HepG2 (cell line): ENCODE data around the gene DHRS13. TPM values are rescaled to one million over a fixed set of nuclear protein-coding genes. Genes with fewer than 3 reads are reported as not detected.

ENCODE experiments used
- CCAR2 ChIP-seq: fragments of 200-400 bp; formaldehyde crosslinking; optimal IDR thresholded peaks from 2 replicates; pipeline ENCODE3; 2018; ENCODE audit warnings: low read depth, mild to moderate bottlenecking, low read length, moderate library complexity
- CHD4 ChIP-seq: fragments of 200-600 bp; sonication (generic); IDR thresholded peaks from 2 replicates; pipeline ENCODE4 v1.7.0; 2017; ENCODE audit warnings: mild to moderate bottlenecking, low read length, borderline replicate concordance
- ETV6 ChIP-seq: sonication (generic); formaldehyde crosslinking; conservative IDR thresholded peaks from 2 replicates; pipeline ENCODE4 v1.4.0; 2020; ENCODE audit warnings: missing genetic modification reagents
- FOXA1 ChIP-seq, 2 experiments: fragments of 450-650 bp in 1 of 2; sonication (generic) in 1 of 2; formaldehyde crosslinking in 1 of 2; IDR thresholded peaks; 2 replicates each; pipeline versions ENCODE4 v1.4.0 to v1.6.1; 2016 to 2020; ENCODE audit warnings: missing genetic modification reagents in 1 of 2
- GABPA ChIP-seq, 2 experiments: IDR thresholded peaks; 2 replicates each; pipeline ENCODE4 v1.6.1; 2011 to 2016; ENCODE audit warnings: low read depth in 2 of 2, low read length in 1 of 2, missing biosample characterization in 1 of 2, missing genetic modification characterization in 1 of 2
- HDAC2 ChIP-seq: sonication (generic); formaldehyde crosslinking; IDR thresholded peaks from 2 replicates; pipeline ENCODE4 v1.4.0; 2020; ENCODE audit warnings: missing genetic modification reagents
- KLF11 ChIP-seq: IDR thresholded peaks from 2 replicates; pipeline ENCODE4 v1.6.1; 2016; ENCODE audit warnings: missing compliant biosample characterization
- MAFF ChIP-seq: IDR thresholded peaks from 2 replicates; pipeline ENCODE4 v1.6.1; 2011; ENCODE audit warnings: low read depth, low read length, improper control_type of control experiment
- NFE2L1 ChIP-seq: sonication (generic); formaldehyde crosslinking; IDR thresholded peaks from 2 replicates; pipeline ENCODE4 v1.4.0; 2020; ENCODE audit warnings: missing genetic modification reagents, mild to moderate bottlenecking, borderline replicate concordance
- PPARG ChIP-seq: conservative IDR thresholded peaks from 2 replicates; pipeline ENCODE4 v1.6.1; 2016; ENCODE audit warnings: missing biosample characterization, missing genetic modification reagents
- PRMT3 ChIP-seq: sonication (generic); formaldehyde crosslinking; IDR thresholded peaks from 2 replicates; pipeline ENCODE4 v1.8.1; 2022; ENCODE audit warnings: low read depth, mild to moderate bottlenecking, moderate library complexity, missing genetic modification reagents, borderline replicate concordance
- PTBP1 ChIP-seq: fragments of 200-400 bp; formaldehyde crosslinking; IDR thresholded peaks from 2 replicates; pipeline ENCODE4 v1.6.1; 2018; ENCODE audit warnings: low read length, low read depth; ENCODE audit not compliant: poor library complexity, severe bottlenecking
- SKI ChIP-seq: fragments of 450-650 bp; IDR thresholded peaks from one replicate; pipeline ENCODE4 v1.6.1; 2018; ENCODE audit warnings: mild to moderate bottlenecking; ENCODE audit not compliant: partially characterized antibody
- TMF1 ChIP-seq: sonication (generic); formaldehyde crosslinking; IDR thresholded peaks from 2 replicates; pipeline ENCODE4 v1.8.1; 2022; ENCODE audit warnings: low read depth, missing genetic modification reagents
- ZNF335 ChIP-seq: sonication (generic); formaldehyde crosslinking; IDR thresholded peaks from 2 replicates; pipeline ENCODE4 v1.4.0; 2020; ENCODE audit warnings: missing genetic modification reagents
- ZNF430 ChIP-seq: sonication (generic); formaldehyde crosslinking; IDR thresholded peaks from 2 replicates; pipeline ENCODE4 v1.9.0; 2021; ENCODE audit warnings: mild to moderate bottlenecking, missing genetic modification reagents
- ZNF792 ChIP-seq: IDR thresholded peaks from 2 replicates; pipeline ENCODE4 v1.6.1; 2016
- polyA plus RNA-seq, 8 experiments: library from polyadenylated mRNA; depleted of rRNA in 3 of 8; stranded (reverse) in 7 of 8; unstranded in 1 of 8; fragments of >200 nt; fragmentation: Illumina TruSeq in 4 of 8; extraction: Trizol in 4 of 8; gene quantifications; 2 replicates each; pipeline versions ENCODE4 v1.2.1 to v1.2.3, GENCODE V29; 2011 to 2016; ENCODE audit warnings: low read depth in 4 of 8, missing spikeins in 1 of 8, mixed read lengths in 1 of 8; ENCODE audit not compliant: insufficient read depth in 1 of 8
- total RNA-seq, 5 experiments: library from RNA; depleted of rRNA; stranded (reverse); fragments of >200 nt; fragmentation: Illumina TruSeq; extraction: Trizol; gene quantifications; 2 replicates each; pipeline ENCODE4 v1.2.3, GENCODE V29; 2016; ENCODE audit warnings: low read depth in 1 of 5
- TF ChIP-seq, protein P1 (sequence below): sonication (generic); formaldehyde crosslinking; IDR thresholded peaks from 2 replicates; pipeline ENCODE4 v1.5.0; 2020; ENCODE audit warnings: missing genetic modification reagents
- TF ChIP-seq, protein P2 (sequence below): sonication (generic); formaldehyde crosslinking; IDR thresholded peaks from 2 replicates; pipeline ENCODE4 v1.5.1; 2020; ENCODE audit warnings: mild to moderate bottlenecking, missing genetic modification reagents
- TF ChIP-seq, protein P3 (sequence below): sonication (generic); formaldehyde crosslinking; IDR thresholded peaks from 2 replicates; pipeline ENCODE4 v1.8.1; 2023; ENCODE audit warnings: missing genetic modification reagents, mild to moderate bottlenecking, borderline replicate concordance
- TF ChIP-seq, protein P4 (sequence below): sonication (generic); formaldehyde crosslinking; conservative IDR thresholded peaks from 2 replicates; pipeline ENCODE4 v1.4.0; 2020; ENCODE audit warnings: missing genetic modification reagents
- TF ChIP-seq, protein P5 (sequence below): sonication (generic); formaldehyde crosslinking; IDR thresholded peaks from 2 replicates; pipeline ENCODE4 v1.8.1; 2023; ENCODE audit warnings: mild to moderate bottlenecking, missing genetic modification reagents, borderline replicate concordance

The DHRS13 gene
- total and polyA plus RNA-seq, 2 of the 13 experiments (the other 11 are each of a cell fraction or from before 2014, with no cell fraction given), result 11.8 to 12.6 TPM

DNA sequence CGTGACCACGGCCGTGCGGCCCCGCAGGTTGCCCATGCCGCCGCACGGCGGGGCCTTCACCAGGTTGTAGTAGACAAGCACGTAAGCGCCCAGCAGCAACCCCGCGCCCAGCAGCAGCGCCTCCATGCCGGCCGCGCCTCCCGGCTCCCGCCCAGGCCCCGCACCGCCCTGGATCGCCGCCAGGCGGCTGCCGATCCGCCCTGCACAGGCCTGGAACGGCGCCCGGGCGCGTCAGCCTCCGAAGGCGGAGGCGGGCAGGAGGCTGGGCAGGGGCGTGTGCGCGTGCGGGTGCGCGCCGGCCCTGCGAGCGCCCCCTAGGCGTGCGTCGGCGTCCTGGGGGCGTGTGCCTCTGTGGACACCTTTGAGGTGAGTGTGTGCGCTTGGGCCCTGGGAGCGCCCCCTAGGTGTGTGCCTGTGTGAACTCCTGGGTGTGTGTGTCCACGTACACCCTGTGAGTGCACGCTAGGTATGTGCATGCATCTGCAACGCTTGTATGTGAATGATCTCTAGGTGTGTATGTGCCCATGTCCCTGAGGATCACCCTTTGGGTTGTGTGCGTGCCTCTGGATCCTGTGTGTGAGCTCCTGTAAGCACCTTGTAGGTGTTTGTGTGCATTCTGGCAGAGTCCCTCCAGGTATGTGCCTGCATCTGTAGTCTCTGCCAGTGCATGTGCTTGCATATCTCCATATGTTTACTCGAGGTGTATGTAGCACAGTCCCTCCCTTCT, at the start of gene DHRS13 (continued):
- TF ChIP-seq, protein P1, sequence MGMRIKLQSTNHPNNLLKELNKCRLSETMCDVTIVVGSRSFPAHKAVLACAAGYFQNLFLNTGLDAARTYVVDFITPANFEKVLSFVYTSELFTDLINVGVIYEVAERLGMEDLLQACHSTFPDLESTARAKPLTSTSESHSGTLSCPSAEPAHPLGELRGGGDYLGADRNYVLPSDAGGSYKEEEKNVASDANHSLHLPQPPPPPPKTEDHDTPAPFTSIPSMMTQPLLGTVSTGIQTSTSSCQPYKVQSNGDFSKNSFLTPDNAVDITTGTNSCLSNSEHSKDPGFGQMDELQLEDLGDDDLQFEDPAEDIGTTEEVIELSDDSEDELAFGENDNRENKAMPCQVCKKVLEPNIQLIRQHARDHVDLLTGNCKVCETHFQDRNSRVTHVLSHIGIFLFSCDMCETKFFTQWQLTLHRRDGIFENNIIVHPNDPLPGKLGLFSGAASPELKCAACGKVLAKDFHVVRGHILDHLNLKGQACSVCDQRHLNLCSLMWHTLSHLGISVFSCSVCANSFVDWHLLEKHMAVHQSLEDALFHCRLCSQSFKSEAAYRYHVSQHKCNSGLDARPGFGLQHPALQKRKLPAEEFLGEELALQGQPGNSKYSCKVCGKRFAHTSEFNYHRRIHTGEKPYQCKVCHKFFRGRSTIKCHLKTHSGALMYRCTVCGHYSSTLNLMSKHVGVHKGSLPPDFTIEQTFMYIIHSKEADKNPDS (CRISPR knock-in tag), result no peak
- peak; percentile 66 for TF ChIP-seq CCAR2
- peak; percentile 91 for TF ChIP-seq SKI
- TF ChIP-seq, protein P2, sequence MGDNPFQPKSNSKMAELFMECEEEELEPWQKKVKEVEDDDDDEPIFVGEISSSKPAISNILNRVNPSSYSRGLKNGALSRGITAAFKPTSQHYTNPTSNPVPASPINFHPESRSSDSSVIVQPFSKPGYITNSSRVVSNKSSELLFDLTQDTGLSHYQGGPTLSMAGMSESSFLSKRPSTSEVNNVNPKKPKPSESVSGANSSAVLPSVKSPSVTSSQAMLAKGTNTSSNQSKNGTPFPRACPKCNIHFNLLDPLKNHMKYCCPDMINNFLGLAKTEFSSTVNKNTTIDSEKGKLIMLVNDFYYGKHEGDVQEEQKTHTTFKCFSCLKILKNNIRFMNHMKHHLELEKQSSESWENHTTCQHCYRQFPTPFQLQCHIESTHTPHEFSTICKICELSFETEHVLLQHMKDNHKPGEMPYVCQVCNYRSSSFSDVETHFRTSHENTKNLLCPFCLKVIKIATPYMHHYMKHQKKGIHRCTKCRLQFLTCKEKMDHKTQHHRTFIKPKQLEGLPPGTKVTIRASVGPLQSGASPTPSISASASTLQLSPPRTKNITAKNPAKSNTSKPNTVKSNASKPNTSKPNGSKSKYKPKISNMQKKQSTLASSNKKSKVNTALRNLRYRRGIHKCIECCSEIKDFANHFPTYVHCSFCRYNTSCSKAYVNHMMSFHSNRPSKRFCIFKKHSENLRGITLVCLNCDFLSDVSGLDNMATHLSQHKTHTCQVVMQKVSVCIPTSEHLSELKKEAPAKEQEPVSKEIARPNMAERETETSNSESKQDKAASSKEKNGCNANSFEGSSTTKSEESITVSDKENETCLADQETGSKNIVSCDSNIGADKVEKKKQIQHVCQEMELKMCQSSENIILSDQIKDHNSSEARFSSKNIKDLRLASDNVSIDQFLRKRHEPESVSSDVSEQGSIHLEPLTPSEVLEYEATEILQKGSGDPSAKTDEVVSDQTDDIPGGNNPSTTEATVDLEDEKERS, result no peak
- TF ChIP-seq KLF11 (CRISPR knock-in tag), result no peak
- 0 out of 2 replicates have a peak, but pooled peaks have one; percentile 54 for TF ChIP-seq ZNF792
- 0 out of 2 replicates have a peak, but pooled peaks have one; percentile 48 for TF ChIP-seq ZNF335 (CRISPR knock-in tag)
- peak; percentile 75; the same call in 1 of the 2 replicates for TF ChIP-seq PRMT3 (CRISPR knock-in tag)
- TF ChIP-seq HDAC2 (CRISPR knock-in tag), result peak; percentile 92
- TF ChIP-seq FOXA1 (IDR thresholded peaks at IDR 0.05), result no peak
- peak; percentile 69 for TF ChIP-seq FOXA1 (CRISPR knock-in tag; IDR thresholded peaks at IDR 0.05)
- 0 out of 2 replicates have a peak, but pooled peaks have one; percentile 59 for TF ChIP-seq ETV6 (CRISPR knock-in tag)
- TF ChIP-seq PTBP1, result no peak
- TF ChIP-seq, protein P3, sequence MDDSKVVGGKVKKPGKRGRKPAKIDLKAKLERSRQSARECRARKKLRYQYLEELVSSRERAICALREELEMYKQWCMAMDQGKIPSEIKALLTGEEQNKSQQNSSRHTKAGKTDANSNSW (CRISPR knock-in tag), result 0 out of 2 replicates have a peak, but pooled peaks have one; percentile 18
- no peak for TF ChIP-seq NFE2L1
- TF ChIP-seq, protein P4, sequence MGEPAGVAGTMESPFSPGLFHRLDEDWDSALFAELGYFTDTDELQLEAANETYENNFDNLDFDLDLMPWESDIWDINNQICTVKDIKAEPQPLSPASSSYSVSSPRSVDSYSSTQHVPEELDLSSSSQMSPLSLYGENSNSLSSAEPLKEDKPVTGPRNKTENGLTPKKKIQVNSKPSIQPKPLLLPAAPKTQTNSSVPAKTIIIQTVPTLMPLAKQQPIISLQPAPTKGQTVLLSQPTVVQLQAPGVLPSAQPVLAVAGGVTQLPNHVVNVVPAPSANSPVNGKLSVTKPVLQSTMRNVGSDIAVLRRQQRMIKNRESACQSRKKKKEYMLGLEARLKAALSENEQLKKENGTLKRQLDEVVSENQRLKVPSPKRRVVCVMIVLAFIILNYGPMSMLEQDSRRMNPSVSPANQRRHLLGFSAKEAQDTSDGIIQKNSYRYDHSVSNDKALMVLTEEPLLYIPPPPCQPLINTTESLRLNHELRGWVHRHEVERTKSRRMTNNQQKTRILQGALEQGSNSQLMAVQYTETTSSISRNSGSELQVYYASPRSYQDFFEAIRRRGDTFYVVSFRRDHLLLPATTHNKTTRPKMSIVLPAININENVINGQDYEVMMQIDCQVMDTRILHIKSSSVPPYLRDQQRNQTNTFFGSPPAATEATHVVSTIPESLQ (CRISPR knock-in tag), result no peak; the same call in 1 of the 2 replicates
- TF ChIP-seq ZNF430 (CRISPR knock-in tag), result peak; percentile 15; the same call in 1 of the 2 replicates
- no peak for TF ChIP-seq MAFF
- TF ChIP-seq GABPA (IDR thresholded peaks at IDR 0.05; ENCODE audit: low read depth, low read length), result no peak
- TF ChIP-seq GABPA (CRISPR knock-in tag; IDR thresholded peaks at IDR 0.05; ENCODE audit: low read depth), result no peak
- 0 out of 2 replicates have a peak, but pooled peaks have one; percentile 48 for TF ChIP-seq PPARG
- TF ChIP-seq TMF1, result peak; percentile 98
- no peak for TF ChIP-seq CHD4
- TF ChIP-seq, protein P5, sequence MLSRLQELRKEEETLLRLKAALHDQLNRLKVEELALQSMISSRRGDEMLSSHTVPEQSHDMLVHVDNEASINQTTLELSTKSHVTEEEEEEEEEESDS (CRISPR knock-in tag), result peak; percentile 79; the same call in 1 of the 2 replicates
